ENCODE data around the gene MAN2B2.

DNA sequence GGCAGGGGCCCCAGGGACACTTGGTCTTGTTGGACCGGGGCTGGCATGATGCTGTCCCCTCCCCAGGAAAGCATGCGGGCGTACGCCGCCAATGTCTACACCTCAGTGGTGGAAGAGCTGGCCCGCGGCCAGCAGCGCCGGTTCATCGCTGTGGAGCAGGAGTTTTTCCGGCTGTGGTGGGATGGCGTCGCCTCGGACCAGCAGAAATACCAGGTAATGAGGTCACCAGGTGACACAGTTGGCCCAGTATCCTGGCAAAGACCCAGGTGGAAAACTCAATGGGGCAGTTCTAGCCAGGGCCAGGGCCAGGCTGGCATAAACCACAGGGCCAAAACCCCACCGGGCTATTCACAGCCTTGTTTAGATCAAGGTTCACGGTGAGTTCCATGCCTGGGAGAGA is 1.5 kb downstream of the MAN2B2 start:
- TF ChIP-seq, protein P1, sequence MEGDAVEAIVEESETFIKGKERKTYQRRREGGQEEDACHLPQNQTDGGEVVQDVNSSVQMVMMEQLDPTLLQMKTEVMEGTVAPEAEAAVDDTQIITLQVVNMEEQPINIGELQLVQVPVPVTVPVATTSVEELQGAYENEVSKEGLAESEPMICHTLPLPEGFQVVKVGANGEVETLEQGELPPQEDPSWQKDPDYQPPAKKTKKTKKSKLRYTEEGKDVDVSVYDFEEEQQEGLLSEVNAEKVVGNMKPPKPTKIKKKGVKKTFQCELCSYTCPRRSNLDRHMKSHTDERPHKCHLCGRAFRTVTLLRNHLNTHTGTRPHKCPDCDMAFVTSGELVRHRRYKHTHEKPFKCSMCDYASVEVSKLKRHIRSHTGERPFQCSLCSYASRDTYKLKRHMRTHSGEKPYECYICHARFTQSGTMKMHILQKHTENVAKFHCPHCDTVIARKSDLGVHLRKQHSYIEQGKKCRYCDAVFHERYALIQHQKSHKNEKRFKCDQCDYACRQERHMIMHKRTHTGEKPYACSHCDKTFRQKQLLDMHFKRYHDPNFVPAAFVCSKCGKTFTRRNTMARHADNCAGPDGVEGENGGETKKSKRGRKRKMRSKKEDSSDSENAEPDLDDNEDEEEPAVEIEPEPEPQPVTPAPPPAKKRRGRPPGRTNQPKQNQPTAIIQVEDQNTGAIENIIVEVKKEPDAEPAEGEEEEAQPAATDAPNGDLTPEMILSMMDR (IDR thresholded peaks at IDR 0.05) = no peak
- TF ChIP-seq, protein P2, sequence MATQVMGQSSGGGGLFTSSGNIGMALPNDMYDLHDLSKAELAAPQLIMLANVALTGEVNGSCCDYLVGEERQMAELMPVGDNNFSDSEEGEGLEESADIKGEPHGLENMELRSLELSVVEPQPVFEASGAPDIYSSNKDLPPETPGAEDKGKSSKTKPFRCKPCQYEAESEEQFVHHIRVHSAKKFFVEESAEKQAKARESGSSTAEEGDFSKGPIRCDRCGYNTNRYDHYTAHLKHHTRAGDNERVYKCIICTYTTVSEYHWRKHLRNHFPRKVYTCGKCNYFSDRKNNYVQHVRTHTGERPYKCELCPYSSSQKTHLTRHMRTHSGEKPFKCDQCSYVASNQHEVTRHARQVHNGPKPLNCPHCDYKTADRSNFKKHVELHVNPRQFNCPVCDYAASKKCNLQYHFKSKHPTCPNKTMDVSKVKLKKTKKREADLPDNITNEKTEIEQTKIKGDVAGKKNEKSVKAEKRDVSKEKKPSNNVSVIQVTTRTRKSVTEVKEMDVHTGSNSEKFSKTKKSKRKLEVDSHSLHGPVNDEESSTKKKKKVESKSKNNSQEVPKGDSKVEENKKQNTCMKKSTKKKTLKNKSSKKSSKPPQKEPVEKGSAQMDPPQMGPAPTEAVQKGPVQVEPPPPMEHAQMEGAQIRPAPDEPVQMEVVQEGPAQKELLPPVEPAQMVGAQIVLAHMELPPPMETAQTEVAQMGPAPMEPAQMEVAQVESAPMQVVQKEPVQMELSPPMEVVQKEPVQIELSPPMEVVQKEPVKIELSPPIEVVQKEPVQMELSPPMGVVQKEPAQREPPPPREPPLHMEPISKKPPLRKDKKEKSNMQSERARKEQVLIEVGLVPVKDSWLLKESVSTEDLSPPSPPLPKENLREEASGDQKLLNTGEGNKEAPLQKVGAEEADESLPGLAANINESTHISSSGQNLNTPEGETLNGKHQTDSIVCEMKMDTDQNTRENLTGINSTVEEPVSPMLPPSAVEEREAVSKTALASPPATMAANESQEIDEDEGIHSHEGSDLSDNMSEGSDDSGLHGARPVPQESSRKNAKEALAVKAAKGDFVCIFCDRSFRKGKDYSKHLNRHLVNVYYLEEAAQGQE (IDR thresholded peaks at IDR 0.05; ENCODE audit: insufficient read depth in 1 of 2, low read depth in 2 of 2, low read length in 1 of 2) = no peak
- TF ChIP-seq POLR2AphosphoS5 (IDR thresholded peaks at IDR 0.05; ENCODE audit: low read depth, low read length) = no peak

All from Panc1 (cell line).